ENCODE measurements around the gene RAB20. TPM values are rescaled to one million over a fixed set of nuclear protein-coding genes. Genes with fewer than 3 reads are reported as not detected.

Gene RAB20
- total RNA-seq, 4 donors from 2014 or later = 8.7 to 32.8 (median 18.4) TPM

DNA sequence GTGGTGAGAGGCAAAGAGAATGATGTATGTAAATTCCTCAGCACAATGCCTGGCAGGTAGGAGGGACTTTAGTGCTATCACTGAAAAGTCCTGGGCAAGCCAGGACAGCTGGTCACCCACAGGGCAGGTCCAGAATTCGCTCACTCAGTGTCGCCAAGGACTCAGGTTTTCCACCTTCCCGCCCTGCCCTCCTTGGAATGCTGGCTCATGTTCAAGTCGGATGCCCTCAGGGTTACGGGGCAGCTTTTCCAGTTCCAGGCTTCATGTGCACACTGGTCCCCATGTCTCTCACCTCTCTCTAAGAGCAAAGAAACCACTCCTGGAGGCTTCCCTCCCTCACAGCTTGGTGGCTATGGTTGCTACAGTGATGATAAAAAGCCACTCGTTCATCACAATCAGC lies 29.1 kb upstream of the RAB20 start:
- no peak overlapping the region for H3K27ac ChIP-seq
- WGBS, 2 donors (ENCODE audit: low coverage in 1 of 2) = 66% methylated on average over 5 of the region's 6 CpGs; no CpG with 5 or more reads in 1 of the 2 donors
- TF ChIP-seq EP300 (IDR thresholded peaks at IDR 0.05) (no peak), POLR2AphosphoS5 (IDR thresholded peaks at IDR 0.05) (no peak), POLR2A (IDR thresholded peaks at IDR 0.05) (no peak)
- TF ChIP-seq, protein P1, sequence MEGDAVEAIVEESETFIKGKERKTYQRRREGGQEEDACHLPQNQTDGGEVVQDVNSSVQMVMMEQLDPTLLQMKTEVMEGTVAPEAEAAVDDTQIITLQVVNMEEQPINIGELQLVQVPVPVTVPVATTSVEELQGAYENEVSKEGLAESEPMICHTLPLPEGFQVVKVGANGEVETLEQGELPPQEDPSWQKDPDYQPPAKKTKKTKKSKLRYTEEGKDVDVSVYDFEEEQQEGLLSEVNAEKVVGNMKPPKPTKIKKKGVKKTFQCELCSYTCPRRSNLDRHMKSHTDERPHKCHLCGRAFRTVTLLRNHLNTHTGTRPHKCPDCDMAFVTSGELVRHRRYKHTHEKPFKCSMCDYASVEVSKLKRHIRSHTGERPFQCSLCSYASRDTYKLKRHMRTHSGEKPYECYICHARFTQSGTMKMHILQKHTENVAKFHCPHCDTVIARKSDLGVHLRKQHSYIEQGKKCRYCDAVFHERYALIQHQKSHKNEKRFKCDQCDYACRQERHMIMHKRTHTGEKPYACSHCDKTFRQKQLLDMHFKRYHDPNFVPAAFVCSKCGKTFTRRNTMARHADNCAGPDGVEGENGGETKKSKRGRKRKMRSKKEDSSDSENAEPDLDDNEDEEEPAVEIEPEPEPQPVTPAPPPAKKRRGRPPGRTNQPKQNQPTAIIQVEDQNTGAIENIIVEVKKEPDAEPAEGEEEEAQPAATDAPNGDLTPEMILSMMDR (IDR thresholded peaks at IDR 0.05) = no peak
- H3K4me1 ChIP-seq = peaks cover 0 to 4% (median 0%) of the 10 kb centered on the region in 3 donors
- H3K36me3 ChIP-seq = no peaks in the 10 kb centered on the region
- ATAC-seq = no peak
- no peaks in the 10 kb centered on the region for H3K27me3 ChIP-seq
- no peaks in the 10 kb centered on the region for H3K9me3 ChIP-seq
- H3K4me3 ChIP-seq = no peak overlapping the region

DNA sequence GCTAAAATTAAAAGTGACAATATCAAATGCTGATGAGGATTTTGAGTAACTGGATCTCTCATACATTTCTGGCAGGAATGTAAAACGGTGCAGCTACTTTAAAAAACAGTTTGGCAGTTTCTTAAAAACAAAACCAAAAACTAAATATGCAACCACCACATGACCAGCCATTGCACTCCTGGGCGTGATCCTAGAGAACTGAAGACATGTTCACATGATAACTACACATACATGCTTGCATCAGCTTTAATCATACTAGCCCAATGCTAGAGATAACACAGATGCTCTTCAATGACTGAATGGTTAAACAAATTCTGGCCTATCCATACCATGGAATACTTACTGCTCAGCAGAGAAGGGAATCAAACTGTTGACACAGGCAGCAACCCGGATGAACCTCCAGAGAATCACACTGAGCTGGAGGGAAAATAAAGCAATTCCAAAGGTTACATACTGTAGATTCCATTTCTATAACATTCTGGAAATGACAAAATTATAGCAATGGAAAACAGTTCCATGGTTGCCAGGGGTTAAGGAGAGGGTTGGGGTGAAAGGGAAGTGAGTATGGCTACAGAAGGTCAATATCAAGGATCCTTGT lies 28.4 kb upstream of the RAB20 start:
- Histone ChIP-seq H3K36me3 (no peaks in the 10 kb centered on the region), H3K27ac (no peak overlapping the region), H3K4me3 (no peak overlapping the region), H3K4me1 (peaks cover 0 to 4% (median 0%) of the 10 kb centered on the region in 3 donors), H3K27me3 (no peaks in the 10 kb centered on the region), H3K9me3 (no peaks in the 10 kb centered on the region)
- WGBS, 2 donors (ENCODE audit: low coverage in 1 of 2) = 52 to 56% methylated on average over 2 of the region's 3 CpGs
- ATAC-seq = no peak
- TF ChIP-seq POLR2A (IDR thresholded peaks at IDR 0.05) (no peak), POLR2AphosphoS5 (IDR thresholded peaks at IDR 0.05) (no peak), EP300 (IDR thresholded peaks at IDR 0.05) (no peak)
- TF ChIP-seq, protein P1 (IDR thresholded peaks at IDR 0.05) = no peak

GRCh38 chr13:110583178-110583865 lies 21.8 kb upstream of the RAB20 start:
- no peaks in the 10 kb centered on the region for H3K4me1 ChIP-seq
- H3K9me3 ChIP-seq = no peaks in the 10 kb centered on the region
- 63 to 82% methylated on average over 4 to 9 of the region's 13 CpGs for WGBS, 2 donors (ENCODE audit: low coverage in 1 of 2)
- TF ChIP-seq, protein P1 (IDR thresholded peaks at IDR 0.05) = no peak
- TF ChIP-seq POLR2AphosphoS5 (IDR thresholded peaks at IDR 0.05) (no peak), POLR2A (IDR thresholded peaks at IDR 0.05) (no peak), EP300 (IDR thresholded peaks at IDR 0.05) (no peak)
- H3K4me3 ChIP-seq = no peak overlapping the region
- no peak for ATAC-seq
- H3K27ac ChIP-seq = no peak overlapping the region
- H3K36me3 ChIP-seq = no peaks in the 10 kb centered on the region
- H3K27me3 ChIP-seq = peaks cover 4% of the 10 kb centered on the region

DNA sequence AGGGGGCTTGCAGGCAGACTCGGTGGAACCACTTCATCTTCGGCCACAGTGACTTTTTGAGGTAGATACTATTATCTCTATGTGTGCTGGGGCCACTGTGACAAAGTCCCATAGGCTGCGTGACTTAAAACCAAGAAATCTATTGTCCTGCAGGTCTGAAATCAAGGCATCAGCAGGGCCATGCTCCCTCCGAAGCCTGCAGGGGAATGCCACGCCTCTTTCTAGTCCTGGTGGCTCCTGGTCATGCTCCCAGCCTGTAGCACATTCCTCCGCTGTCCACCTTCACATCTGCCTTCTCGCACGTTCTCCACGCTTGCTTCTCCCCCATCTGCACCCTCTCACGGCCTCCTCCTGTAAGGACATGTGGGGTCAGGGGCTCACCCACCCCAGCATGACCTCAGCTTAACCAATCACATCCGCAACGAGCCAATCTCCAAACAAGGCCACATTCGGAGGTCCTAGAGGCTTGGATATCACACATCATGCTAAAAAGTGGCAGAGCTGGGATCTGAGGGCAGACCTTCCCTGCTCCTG lies 21.0 kb upstream of the RAB20 start:
- no peak overlapping the region for H3K27ac ChIP-seq
- no peaks in the 10 kb centered on the region for H3K4me1 ChIP-seq
- peaks cover 5% of the 10 kb centered on the region for H3K27me3 ChIP-seq
- TF ChIP-seq EP300 (IDR thresholded peaks at IDR 0.05) = no peak
- TF ChIP-seq POLR2A (IDR thresholded peaks at IDR 0.05) = no peak
- TF ChIP-seq POLR2AphosphoS5 (IDR thresholded peaks at IDR 0.05) = no peak
- TF ChIP-seq, protein P1 (IDR thresholded peaks at IDR 0.05) = no peak
- no peaks in the 10 kb centered on the region for H3K36me3 ChIP-seq
- H3K9me3 ChIP-seq = no peaks in the 10 kb centered on the region
- WGBS, 2 donors (ENCODE audit: low coverage in 1 of 2) = 76 to 87% methylated on average over 10 to 11 of the region's 13 CpGs
- H3K4me3 ChIP-seq = no peak overlapping the region
- no peak for ATAC-seq
